Common myeloid progenitor, CD34-positive (primary cell): ENCODE results near the gene MYLK.
"Not testable (repeated sequence)": the region's sequence is repeated elsewhere in the genome, so short reads cannot be mapped to it uniquely, and the experiment has no call there.

Experiments used
- CTCF ChIA-PET: fragments of 350-600 bp; sonication (Branson Sonifier 250); formaldehyde crosslinking; loops from one replicate; lab custom pipeline; 2021; ENCODE audit warnings: antibody characterized with exemption; lab: Charles Lee
- POLR2A ChIA-PET: fragments of 350-600 bp; sonication (Branson Sonifier 250); formaldehyde crosslinking; loops from one replicate; lab custom pipeline; 2021; ENCODE audit warnings: antibody characterized with exemption; lab: Charles Lee
- DNase-seq, 3 donors: peaks; one replicate each; pipeline versions ENCODE4 v3.0.0 to v3.0.0-alpha.2; 2013
- H3K27ac ChIP-seq, 2 experiments: 1 replicate in 1 of 2; 2 replicates in 1 of 2; pipeline ENCODE4 v1.7.0; 2013; ENCODE audit warnings: inconsistent platforms in 2 of 2, low read length in 2 of 2, mild to moderate bottlenecking in 2 of 2, low read depth in 1 of 2, moderate library complexity in 1 of 2; ENCODE audit not compliant: severe bottlenecking in 2 of 2, insufficient read depth in 1 of 2, poor library complexity in 1 of 2
- H3K27me3 ChIP-seq, 5 experiments: replicated peaks in 2 of 5; 1 replicate in 3 of 5; 2 replicates in 2 of 5; pipeline versions ENCODE4 v1.6.1 to v1.7.0; 2013; ENCODE audit warnings: low read length in 4 of 5, mild to moderate bottlenecking in 2 of 5, moderate library complexity in 2 of 5, inconsistent platforms in 1 of 5; ENCODE audit not compliant: insufficient read depth in 5 of 5, control insufficient read depth in 4 of 5
- H3K36me3 ChIP-seq, 4 experiments: 1 replicate in 2 of 4; 2 replicates in 2 of 4; pipeline versions ENCODE4 v1.6.1 to v1.7.0; 2013; ENCODE audit warnings: low read length in 3 of 4, control low read depth in 1 of 4, mild to moderate bottlenecking in 1 of 4; ENCODE audit not compliant: control insufficient read depth in 4 of 4, insufficient read depth in 4 of 4
- H3K4me1 ChIP-seq, 4 experiments: 1 replicate in 3 of 4; 2 replicates in 1 of 4; pipeline versions ENCODE4 v1.6.1 to v1.7.1; 2013; ENCODE audit warnings: low read length in 3 of 4, mild to moderate bottlenecking in 3 of 4, control low read depth in 1 of 4, inconsistent platforms in 1 of 4, moderate library complexity in 1 of 4; ENCODE audit not compliant: control insufficient read depth in 4 of 4, insufficient read depth in 4 of 4; ENCODE audit errors: control extremely low read depth in 1 of 4
- H3K4me3 ChIP-seq, 7 experiments: 1 replicate in 4 of 7; 2 replicates in 3 of 7; pipeline versions ENCODE4 v1.5.1 to v1.7.0; 2013; ENCODE audit warnings: mild to moderate bottlenecking in 7 of 7, low read length in 6 of 7, moderate library complexity in 6 of 7, inconsistent platforms in 2 of 7, low read depth in 2 of 7, control low read depth in 1 of 7; ENCODE audit not compliant: insufficient read depth in 4 of 7, control insufficient read depth in 1 of 7; ENCODE audit errors: extremely low read depth in 1 of 7
- H3K9me3 ChIP-seq, 5 experiments: 1 replicate in 4 of 5; 2 replicates in 1 of 5; pipeline versions ENCODE4 v1.6.1 to v1.7.1; 2013; ENCODE audit warnings: low read length in 4 of 5, mild to moderate bottlenecking in 2 of 5, inconsistent platforms in 1 of 5, low read depth in 1 of 5, moderate library complexity in 1 of 5; ENCODE audit not compliant: control insufficient read depth in 4 of 5, insufficient read depth in 2 of 5; ENCODE audit errors: control extremely low read depth in 1 of 5
- WGBS: methylation state at CpG from one replicate; pipeline ENCODE4 v1.1.5; 2013; ENCODE audit not compliant: insufficient coverage; 5-methylcytosine and 5-hydroxymethylcytosine counted together

The MYLK gene

GRCh38 chr3:123611082-123611481 is 273.1 kb downstream of the MYLK start:
- POLR2A ChIA-PET, result no interaction called here
- Histone ChIP-seq H3K9me3 (no peaks in the 10 kb centered on the region), H3K27me3 (no peaks in the 10 kb centered on the region), H3K27ac (no peak overlapping the region), H3K4me3 (peak overlapping the region in 1 of 7 experiments; percentile 28), H3K36me3 (peaks cover 0 to 5% (median 2%) of the 10 kb centered on the region in 4 experiments), H3K4me1 (peaks cover 7 to 40% (median 13%) of the 10 kb centered on the region in 4 experiments)
- DNase-seq, result peak; percentile 69 to 90 (median 76)
- CTCF ChIA-PET, result interaction anchor here (1.3 kb wide), 1 partner anchor 10 kb away, joined by 3 read pairs; no protein-coding TSS in a partner anchor

GRCh38 chr3:123610331-123610730 is 273.8 kb downstream of the MYLK start:
- Histone ChIP-seq H3K4me3 (peak overlapping the region in 1 of 7 experiments; percentile 4), H3K27ac (no peak overlapping the region), H3K4me1 (peaks cover 7 to 40% (median 13%) of the 10 kb centered on the region in 4 experiments), H3K36me3 (peaks cover 0 to 5% (median 4%) of the 10 kb centered on the region in 4 experiments), H3K9me3 (no peaks in the 10 kb centered on the region), H3K27me3 (no peaks in the 10 kb centered on the region)
- DNase-seq, result peak in 2 of 3 donors; percentile 15 to 45
- ChIA-PET POLR2A (no interaction called here), CTCF (no interaction called here)
- 60% methylated on average over 2 of the region's 3 CpGs for WGBS

GRCh38 chr3:123609063-123609462 is 275.1 kb downstream of the MYLK start:
- no peak overlapping the region for H3K4me3 ChIP-seq
- no peak for DNase-seq
- H3K4me1 ChIP-seq, result peaks cover 7 to 40% (median 14%) of the 10 kb centered on the region in 4 experiments
- ChIA-PET CTCF (no interaction called here), POLR2A (no interaction called here)
- H3K27me3 ChIP-seq, result no peaks in the 10 kb centered on the region
- peaks cover 0 to 4% (median 3%) of the 10 kb centered on the region in 4 experiments for H3K36me3 ChIP-seq
- whole genome bisulfite sequencing, result 100% methylated on average over 4 of the region's 5 CpGs
- H3K27ac ChIP-seq, result no peak overlapping the region
- no peaks in the 10 kb centered on the region for H3K9me3 ChIP-seq

- Histone ChIP-seq H3K36me3 (peaks cover 0 to 4% (median 2%) of the 10 kb centered on the region in 4 experiments), H3K27me3 (no peaks in the 10 kb centered on the region), H3K4me1 (peaks cover 4 to 38% (median 14%) of the 10 kb centered on the region in 4 experiments), H3K9me3 (no peaks in the 10 kb centered on the region), H3K27ac (no peak overlapping the region), H3K4me3 (no peak overlapping the region)
- 100% methylated on average over 1 of the region's 3 CpGs for WGBS
- CTCF ChIA-PET, result interaction anchor here (1.2 kb wide), 1 partner anchor 34 kb away, joined by 3 read pairs; no protein-coding TSS in a partner anchor
- POLR2A ChIA-PET, result no interaction called here
- DNase-seq, result no peak
These were observed 275.7 kb downstream of the MYLK start for GRCh38 chr3:123608263-123608937.

- no peak for DNase-seq
- Histone ChIP-seq H3K4me3 (no peak overlapping the region), H3K27me3 (no peaks in the 10 kb centered on the region), H3K9me3 (no peaks in the 10 kb centered on the region), H3K4me1 (peaks cover 4 to 26% (median 12%) of the 10 kb centered on the region in 4 experiments), H3K27ac (no peak overlapping the region), H3K36me3 (peaks cover 0 to 4% (median 2%) of the 10 kb centered on the region in 4 experiments)
- CTCF ChIA-PET, result interaction anchor here (1.1 to 1.6 kb wide), 4 partner anchors 11 to 46 kb away, joined by 3 to 6 read pairs (median 4); no protein-coding TSS in a partner anchor
- POLR2A ChIA-PET, result no interaction called here
These were observed 277.6 kb downstream of the MYLK start for GRCh38 chr3:123606527-123606926.

GRCh38 chr3:123605789-123606234 is 278.3 kb downstream of the MYLK start:
- Histone ChIP-seq H3K9me3 (no peaks in the 10 kb centered on the region), H3K27ac (no peak overlapping the region), H3K27me3 (no peaks in the 10 kb centered on the region), H3K36me3 (peaks cover 0 to 4% (median 2%) of the 10 kb centered on the region in 4 experiments), H3K4me3 (no peak overlapping the region), H3K4me1 (peaks cover 4 to 20% (median 10%) of the 10 kb centered on the region in 4 experiments)
- 97% methylated on average over 5 of the region's 5 CpGs for WGBS
- ChIA-PET POLR2A (no interaction called here), CTCF (interaction anchor here (0.6 to 1.6 kb wide), 4 partner anchors 17 to 1126 kb away, joined by 3 to 6 read pairs (median 3); no protein-coding TSS in a partner anchor)
- DNase-seq, result no peak

GRCh38 chr3:123603153-123603552 is 281.0 kb downstream of the MYLK start:
- 100% methylated on average over 2 of the region's 2 CpGs for WGBS
- H3K36me3 ChIP-seq, result not testable (repeated sequence)

More at GRCh38 chr3:123603153-123603552, 281.0 kb downstream of the MYLK start:
- H3K27me3 ChIP-seq, H3K4me3 ChIP-seq, H3K9me3 ChIP-seq, H3K27ac ChIP-seq, CTCF ChIA-PET, H3K4me1 ChIP-seq, POLR2A ChIA-PET, DNase-seq: not testable (repeated sequence)
